ENCODE measurements around the gene DHX38.

The DHX38 gene

DNA sequence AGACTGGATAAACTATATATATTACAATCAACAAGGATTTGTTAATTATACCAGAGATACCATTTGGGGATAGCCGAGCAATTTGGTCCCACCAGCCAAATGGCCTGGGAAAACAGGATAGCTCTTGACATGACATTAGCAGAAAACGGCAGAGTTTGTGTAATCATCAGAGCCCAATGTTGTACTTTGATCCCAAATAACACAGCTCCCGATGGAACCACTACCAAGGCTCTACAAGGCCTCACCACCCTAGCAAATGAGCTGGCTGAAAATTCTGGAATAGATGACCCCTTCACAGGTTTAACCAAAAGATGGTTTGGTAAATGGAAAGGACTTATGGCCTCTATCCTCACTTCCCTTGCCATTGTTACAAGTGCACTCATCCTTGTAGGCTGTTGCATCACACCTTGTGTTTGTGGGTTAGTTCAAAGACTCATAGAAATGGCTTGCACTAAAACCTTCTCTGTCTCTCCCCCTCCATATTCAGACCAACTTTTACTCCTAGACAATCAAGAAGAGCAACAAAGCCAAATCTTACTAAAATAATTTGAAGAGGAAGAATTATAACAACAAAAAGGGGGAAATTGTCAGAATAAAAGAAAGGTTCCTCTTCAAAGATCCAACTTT lies 9.8 kb upstream of the DHX38 start:
- no peak for DNase-seq (ENCODE audit: low spot score)

DNA sequence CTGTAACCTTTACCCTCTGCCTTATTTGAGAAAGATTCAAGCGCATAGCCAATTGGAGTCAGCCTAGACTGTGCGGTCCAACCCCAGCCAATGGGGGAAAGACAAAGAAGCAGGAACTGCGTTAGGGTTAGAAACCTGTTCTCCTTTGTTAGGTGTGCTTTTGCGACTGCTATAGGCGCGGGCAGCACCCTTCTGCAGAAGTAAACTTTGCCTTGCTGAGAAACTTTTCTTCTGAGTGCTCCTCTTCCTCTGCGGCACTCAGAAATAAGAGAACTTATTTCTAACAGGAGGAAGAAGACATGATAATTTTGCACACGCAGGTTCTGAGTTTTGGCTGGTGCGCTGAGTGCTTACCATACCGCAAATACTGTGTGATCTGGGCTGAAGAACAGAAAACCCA lies 9.2 kb upstream of the DHX38 start:
- no peak for DNase-seq (ENCODE audit: low spot score)

DNA sequence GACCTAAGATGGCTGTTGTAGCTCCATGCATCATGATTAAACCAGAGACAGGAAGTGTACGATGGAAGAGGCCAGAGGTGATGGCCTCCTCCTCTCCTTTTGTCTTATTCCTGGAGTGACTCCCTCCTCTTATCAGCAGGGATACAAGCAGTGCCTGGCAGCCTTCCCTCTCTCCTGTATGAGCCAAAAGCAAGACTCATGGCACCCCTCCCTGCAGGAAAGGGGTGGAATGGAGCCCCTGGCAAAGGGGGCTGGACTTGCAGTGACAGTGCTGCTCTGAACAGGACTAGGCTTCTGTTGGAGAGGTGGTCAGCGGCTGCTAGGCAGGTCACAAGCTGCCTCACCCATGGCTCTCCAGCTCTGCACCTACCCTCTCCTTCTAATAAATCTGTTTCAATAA lies 8.6 kb upstream of the DHX38 start:
- DNase-seq (ENCODE audit: low spot score), result no peak

- DNase-seq (ENCODE audit: low spot score), result no peak
These were observed 2.4 kb upstream of the DHX38 start for GRCh38 chr16:72091217-72091616.

DNA sequence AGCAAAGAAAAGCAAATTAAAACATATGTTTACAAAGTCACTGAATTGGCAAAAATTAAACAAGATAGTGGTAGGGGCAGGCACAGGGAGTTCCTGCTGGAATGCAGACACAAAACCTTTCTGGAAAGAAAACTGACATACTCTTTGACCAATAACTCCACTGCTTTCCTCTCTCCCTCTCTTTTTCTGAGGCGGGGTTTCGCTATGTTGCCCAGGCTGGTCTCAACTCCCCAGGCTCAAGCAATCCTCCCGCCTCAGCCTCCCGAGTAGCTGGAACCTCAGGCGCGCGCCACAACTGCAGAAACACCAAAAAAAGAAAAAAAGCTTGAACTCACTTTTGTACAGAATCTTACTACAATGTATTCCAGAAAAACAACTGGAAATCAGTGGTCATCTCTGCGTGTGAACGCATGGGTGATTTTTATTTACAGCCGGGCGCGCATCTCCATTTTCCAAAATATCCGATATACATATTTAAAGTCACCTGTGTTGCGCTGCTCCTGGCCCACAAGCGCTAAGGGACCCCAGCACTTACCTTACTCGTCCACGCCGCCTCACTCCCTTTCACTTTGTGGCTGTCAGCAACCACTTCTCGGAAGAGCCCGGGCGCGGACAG lies 707 bp upstream of the DHX38 start:
- DNase-seq (ENCODE audit: low spot score), result no peak

DNA sequence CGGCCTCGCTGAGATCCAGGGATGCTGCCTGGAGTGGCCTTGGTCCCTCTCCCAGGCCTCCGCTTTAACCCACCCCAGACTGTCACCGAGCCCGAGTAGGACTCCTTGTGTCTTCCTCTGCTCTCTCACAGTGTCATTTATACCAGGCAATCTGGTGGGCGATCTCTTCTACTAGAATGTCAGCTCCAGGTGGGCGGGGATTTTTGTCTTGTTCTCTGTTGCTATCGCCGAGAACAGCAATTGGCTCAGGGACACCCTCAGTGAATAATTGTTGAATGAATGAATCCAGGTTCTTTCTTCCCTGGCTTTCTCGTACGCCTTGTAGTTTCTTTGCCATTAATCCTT lies 591 bp downstream of the DHX38 start:
- peak; percentile 71 for DNase-seq (ENCODE audit: low spot score)

DNA sequence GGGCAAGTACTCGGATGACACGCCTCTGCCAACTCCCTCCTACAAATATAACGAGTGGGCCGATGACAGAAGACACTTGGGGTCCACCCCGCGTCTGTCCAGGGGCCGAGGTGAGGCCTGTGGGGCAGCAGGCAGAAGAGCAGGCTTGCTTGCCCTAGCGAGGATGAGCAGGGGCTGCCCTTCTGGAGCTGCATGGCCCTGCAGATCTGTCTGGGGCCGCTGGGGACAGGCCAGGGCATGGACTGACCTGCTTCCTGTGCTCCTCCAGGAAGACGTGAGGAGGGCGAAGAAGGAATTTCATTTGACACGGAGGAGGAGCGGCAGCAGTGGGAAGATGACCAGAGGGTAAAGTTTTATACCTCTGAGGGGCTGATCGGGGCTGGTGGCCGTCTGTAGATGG lies 5.3 kb downstream of the DHX38 start:
- no peak for DNase-seq (ENCODE audit: low spot score)

DNA sequence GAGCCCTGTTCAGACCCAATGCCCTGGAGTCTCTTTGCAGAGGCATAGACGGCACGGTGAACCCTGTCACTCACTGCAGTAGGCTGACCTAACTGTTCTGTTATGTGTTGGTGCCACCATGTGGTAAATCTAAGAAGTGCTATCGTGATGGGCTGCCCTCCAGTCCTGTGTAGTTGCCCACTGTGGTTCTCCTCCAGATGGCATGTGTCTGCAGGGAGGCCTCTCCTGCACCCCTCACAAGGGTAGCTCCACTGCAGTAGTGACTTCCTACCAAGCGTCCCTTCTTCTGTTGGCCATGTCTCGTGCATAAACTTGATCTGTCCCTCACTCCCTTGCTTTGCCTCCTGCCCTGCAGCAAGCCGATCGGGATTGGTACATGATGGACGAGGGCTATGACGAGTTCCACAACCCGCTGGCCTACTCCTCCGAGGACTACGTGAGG lies 5.8 kb downstream of the DHX38 start:
- peak; percentile 85 for DNase-seq (ENCODE audit: low spot score)

GRCh38 chr16:72101195-72101594 lies 7.5 kb downstream of the DHX38 start:
- no peak for DNase-seq (ENCODE audit: low spot score)

- no peak for DNase-seq (ENCODE audit: low spot score)
These were observed 11.3 kb downstream of the DHX38 start for GRCh38 chr16:72104905-72105304.

DNA sequence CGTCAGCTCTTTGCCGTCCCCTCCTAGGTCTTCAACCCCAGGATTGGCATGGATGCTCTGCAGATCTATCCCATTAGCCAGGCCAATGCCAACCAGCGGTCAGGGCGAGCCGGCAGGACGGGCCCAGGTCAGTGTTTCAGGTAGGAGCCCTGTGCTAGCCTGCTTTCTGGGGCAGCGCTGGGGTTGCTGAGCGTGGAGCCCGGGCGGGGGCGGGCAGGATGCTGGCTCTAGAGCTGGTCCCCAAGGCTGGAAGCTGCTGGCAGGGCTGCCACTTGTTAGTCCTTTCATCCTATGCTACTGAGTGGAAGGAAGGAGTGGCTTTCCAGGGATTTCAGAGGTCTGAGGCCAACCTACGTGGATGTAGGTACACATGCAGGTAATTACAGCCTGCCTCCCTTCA lies 12.3 kb downstream of the DHX38 start:
- no peak for DNase-seq (ENCODE audit: low spot score)

GRCh38 chr16:72107371-72107770 lies 13.7 kb downstream of the DHX38 start:
- no peak for DNase-seq (ENCODE audit: low spot score)

DNA sequence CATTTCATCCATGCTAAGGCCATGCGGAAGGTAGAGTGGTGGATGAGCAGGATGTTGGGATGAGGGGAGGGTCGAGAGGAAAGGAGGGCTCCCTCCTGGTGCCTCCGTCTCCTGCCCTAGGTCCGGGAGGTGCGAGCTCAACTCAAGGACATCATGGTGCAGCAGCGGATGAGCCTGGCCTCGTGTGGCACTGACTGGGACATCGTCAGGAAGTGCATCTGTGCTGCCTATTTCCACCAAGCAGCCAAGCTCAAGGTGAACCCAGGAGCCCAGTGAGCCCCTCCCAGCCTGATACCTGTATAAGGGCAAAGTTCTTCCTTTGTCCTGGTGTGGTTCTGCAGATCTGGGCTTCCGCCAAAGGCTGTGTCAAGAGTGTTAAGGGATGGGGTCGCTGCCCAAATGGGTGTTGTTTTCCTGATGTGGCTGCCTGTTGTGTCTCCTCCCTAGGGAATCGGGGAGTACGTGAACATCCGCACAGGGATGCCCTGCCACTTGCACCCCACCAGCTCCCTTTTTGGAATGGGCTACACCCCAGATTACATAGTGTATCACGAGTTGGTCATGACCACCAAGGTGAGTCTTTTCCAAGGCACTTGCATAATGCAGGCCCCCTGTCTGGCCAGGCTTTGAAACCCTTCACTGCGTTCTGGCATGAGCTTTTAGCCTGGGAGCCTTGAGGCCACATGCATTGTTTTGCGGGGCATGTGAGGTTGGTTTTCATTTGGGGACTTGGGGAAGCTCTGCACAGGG lies 14.9 kb downstream of the DHX38 start:
- DNase-seq (ENCODE audit: low spot score), result no peak

GRCh38 chr16:72109300-72109699 lies 15.7 kb downstream of the DHX38 start:
- no peak for DNase-seq (ENCODE audit: low spot score)

DNA sequence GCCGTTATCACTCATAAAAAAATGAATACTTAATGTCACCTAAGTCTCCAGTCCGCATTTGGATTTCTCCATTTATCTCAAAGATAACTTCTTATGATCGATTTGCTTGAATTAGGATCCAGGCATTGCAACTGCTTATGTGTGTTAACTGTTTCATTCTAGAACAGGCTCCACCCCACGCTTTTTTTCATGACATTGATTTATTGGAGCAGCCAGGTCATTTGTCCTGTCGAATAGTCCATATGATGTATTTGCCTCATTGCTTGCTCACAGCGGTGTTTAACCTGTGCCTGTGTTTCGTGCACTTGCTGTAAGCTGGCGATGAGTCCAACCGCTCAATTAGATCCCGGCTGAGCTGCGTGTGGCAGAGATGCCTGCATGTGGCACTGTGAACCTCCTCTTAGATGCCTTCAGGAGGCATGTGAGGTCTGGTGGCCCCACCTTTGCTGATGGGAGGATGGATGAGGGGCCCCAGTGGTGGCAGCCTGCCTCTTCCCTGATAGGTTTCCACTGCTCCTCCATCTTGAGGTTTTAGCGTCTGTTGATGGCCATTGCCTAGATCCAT lies 16.4 kb downstream of the DHX38 start:
- DNase-seq (ENCODE audit: low spot score), result no peak

- no peak for DNase-seq (ENCODE audit: low spot score)
These were observed 17.3 kb downstream of the DHX38 start for GRCh38 chr16:72110662-72111615.

GRCh38 chr16:72111657-72112451 lies 18.2 kb downstream of the DHX38 start:
- DNase-seq (ENCODE audit: low spot score), result no peak

DNA sequence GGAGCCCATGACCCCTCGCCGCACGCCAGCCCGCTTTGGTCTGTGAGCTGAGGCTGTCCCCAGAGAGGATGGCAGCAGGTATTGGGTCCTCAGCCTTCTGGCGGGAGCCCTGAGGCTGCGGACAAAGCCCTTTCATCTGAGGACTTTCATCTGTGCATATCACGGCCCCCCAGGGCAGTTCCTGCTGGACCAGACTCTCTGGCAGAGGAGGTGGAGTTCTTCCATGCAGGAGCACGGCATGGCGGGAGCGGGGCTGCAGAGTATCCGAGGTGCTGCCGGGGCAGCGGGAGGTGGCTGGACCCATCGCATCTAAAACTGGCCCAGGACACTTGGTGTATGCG lies 18.8 kb downstream of the DHX38 start:
- no peak for DNase-seq (ENCODE audit: low spot score)

DNA sequence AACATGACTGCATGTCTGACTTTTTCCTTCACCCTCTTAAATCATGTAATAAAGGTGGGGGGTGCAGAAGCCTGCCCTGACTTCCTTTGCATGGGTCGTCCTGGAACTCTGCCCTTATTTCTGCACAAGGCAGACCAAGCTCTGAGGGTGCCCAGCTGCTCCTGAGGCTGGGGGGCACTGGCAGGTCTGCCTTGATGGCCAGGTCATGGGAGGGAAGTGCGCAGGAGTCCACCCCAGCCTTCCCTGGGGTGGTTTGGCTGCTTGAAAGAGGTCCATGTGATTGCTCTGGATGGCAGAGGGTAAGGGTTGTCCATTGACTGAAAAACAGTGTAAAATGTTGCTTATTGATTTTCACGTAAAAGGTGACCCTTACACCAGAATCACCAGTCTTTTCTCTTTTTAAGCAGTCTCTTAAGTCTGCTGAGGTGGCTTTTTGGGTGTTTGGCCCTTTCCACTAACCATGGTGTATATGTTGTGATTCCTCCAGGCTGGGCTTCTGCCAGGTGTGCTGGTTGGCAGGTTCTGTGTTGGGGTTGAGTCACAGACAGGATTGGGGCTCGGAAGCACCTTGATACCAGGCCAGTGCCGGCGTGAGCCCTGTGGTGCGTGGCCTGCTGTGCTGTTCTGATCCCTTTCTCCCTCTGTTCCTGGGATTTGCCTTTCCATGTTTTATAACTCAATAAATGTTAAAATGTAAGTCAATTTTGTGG lies 19.4 kb downstream of the DHX38 start:
- DNase-seq (ENCODE audit: low spot score), result no peak

GRCh38 chr16:72113616-72113945 lies 19.9 kb downstream of the DHX38 start:
- no peak for DNase-seq (ENCODE audit: low spot score)

- no peak for DNase-seq (ENCODE audit: low spot score)
These were observed 26.4 kb downstream of the DHX38 start for GRCh38 chr16:72120026-72120425.
